Caco-2 (cell line): ENCODE results near the gene PLEKHG4. TPM values are rescaled to one million over a fixed set of nuclear protein-coding genes. Genes with fewer than 3 reads are reported as not detected.

Experiments used
- BruUV-seq: library from RNA; stranded (reverse); fragments of 400-500 nt; replicated peaks from 2 replicates; lab custom pipeline; 2021; lab: Mats Ljungman, UMichigan
- CTCF ChIA-PET: fragments of 300-600 bp; sonication (Branson Sonifier 250); formaldehyde crosslinking; loops from one replicate; lab custom pipeline; 2022; ENCODE audit warnings: antibody characterized with exemption; lab: Charles Lee
- POLR2A ChIA-PET: fragments of 300-600 bp; sonication (Branson Sonifier 250); formaldehyde crosslinking; loops from one replicate; lab custom pipeline; 2022; ENCODE audit warnings: antibody characterized with exemption; lab: Charles Lee
- DNase-seq, 2 experiments: peaks; one replicate each; pipeline versions ENCODE4 v3.0.0 to v3.0.0-alpha.2; 2020 to 2022
- H3K27me3 ChIP-seq: replicated peaks from 2 replicates; pipeline ENCODE4 v1.6.0; 2011; ENCODE audit warnings: low read length; ENCODE audit not compliant: control insufficient read depth, insufficient read depth
- H3K36me3 ChIP-seq: 2 replicates; pipeline ENCODE4 v1.5.1; 2011; ENCODE audit warnings: low read length; ENCODE audit not compliant: control insufficient read depth, insufficient read depth
- H3K4me1 ChIP-seq: fragments of 250-450 bp; sonication (Bioruptor Pico); 2 replicates; pipeline ENCODE4 v1.5.1; 2020; ENCODE audit warnings: mild to moderate bottlenecking
- H3K4me3 ChIP-seq: 2 replicates; pipeline ENCODE4 v1.5.1; 2011; ENCODE audit warnings: low read depth, mild to moderate bottlenecking, control low read depth, low read length
- H3K9me3 ChIP-seq: fragments of 250-450 bp; sonication (Bioruptor Pico); 2 replicates; pipeline ENCODE4 v1.5.1; 2020; ENCODE audit warnings: mild to moderate bottlenecking, moderate library complexity
- H3K27ac Mint-ChIP-seq: one replicate; pipeline ENCODE4 v1.8.0; 2022; ENCODE audit warnings: mixed read lengths; ENCODE audit not compliant: unreplicated experiment
- H3K27me3 Mint-ChIP-seq: one replicate; pipeline ENCODE4 v1.8.0; 2022; ENCODE audit warnings: mixed read lengths; ENCODE audit not compliant: insufficient read depth, unreplicated experiment
- H3K36me3 Mint-ChIP-seq: one replicate; pipeline ENCODE4 v1.8.0; 2022; ENCODE audit warnings: mild to moderate bottlenecking, mixed read lengths; ENCODE audit not compliant: insufficient read depth, unreplicated experiment
- H3K4me1 Mint-ChIP-seq: one replicate; pipeline ENCODE4 v1.8.0; 2022; ENCODE audit warnings: low read depth, mixed read lengths; ENCODE audit not compliant: unreplicated experiment
- H3K4me3 Mint-ChIP-seq: one replicate; pipeline ENCODE4 v1.8.0; 2022; ENCODE audit warnings: mild to moderate bottlenecking, moderate library complexity, mixed read lengths; ENCODE audit not compliant: unreplicated experiment
- H3K9me3 Mint-ChIP-seq: one replicate; pipeline ENCODE4 v1.8.0; 2022; ENCODE audit warnings: mixed read lengths; ENCODE audit not compliant: unreplicated experiment
- CTCF ChIP-seq, 2 experiments: fragments of 200-600 bp in 1 of 2; IDR thresholded peaks; 1 replicate in 1 of 2; 2 replicates in 1 of 2; pipeline versions ENCODE4 v1.5.1 to v1.8.0; 2011 to 2022; ENCODE audit warnings: antibody characterized with exemption in 1 of 2, control low read depth in 1 of 2, inconsistent platforms in 1 of 2, low read depth in 1 of 2, low read length in 1 of 2, mild to moderate bottlenecking in 1 of 2, moderate library complexity in 1 of 2; ENCODE audit not compliant: insufficient read depth in 1 of 2, severe bottlenecking in 1 of 2, unreplicated experiment in 1 of 2
- intact Hi-C: fragments of 100-400 bp; cut with micrococcal nuclease; formaldehyde crosslinking; loops from one replicate; pipeline ENCODE4 v1.10.0; 2022; ENCODE audit not compliant: unreplicated experiment
- total RNA-seq: library from RNA; stranded (reverse); gene quantifications from 2 replicates; pipeline ENCODE4 v1.2.3, GENCODE V29; 2022

The PLEKHG4 gene
- total RNA-seq, 1 experiment from 2014 or later, result 91.0 TPM

GRCh38 chr16:67235816-67236562 lies 43.3 kb upstream of the PLEKHG4 start:
- Mint-ChIP-seq H3K36me3 (peaks cover 73% of the 10 kb centered on the region), H3K4me1 (peaks cover under 1% of the 10 kb centered on the region), H3K27ac (peak overlapping the region; percentile 25), H3K9me3 (no peaks in the 10 kb centered on the region), H3K4me3 (no peak overlapping the region), H3K27me3 (no peaks in the 10 kb centered on the region)
- BruUV-seq, result no TSS peak
- DNase-seq, result no peak
- Histone ChIP-seq H3K4me1 (peaks cover 8% of the 10 kb centered on the region), H3K9me3 (no peaks in the 10 kb centered on the region), H3K27me3 (no peaks in the 10 kb centered on the region), H3K36me3 (peaks cover 6% of the 10 kb centered on the region), H3K4me3 (no peak overlapping the region)
- POLR2A ChIA-PET, result interaction anchor here (1.2 kb wide), 1 partner anchor 12 kb away, joined by 4 read pairs; no protein-coding TSS in a partner anchor
- TF ChIP-seq CTCF (IDR thresholded peaks at IDR 0.05; ENCODE audit: insufficient read depth in 1 of 2, low read depth in 1 of 2, low read length in 1 of 2, severe bottlenecking in 1 of 2, unreplicated experiment in 1 of 2), result no peak
- intact Hi-C loops, result no loop called here
- CTCF ChIA-PET, result interaction anchor here (0.6 to 6.0 kb wide), 5 partner anchors 9 to 282 kb away, joined by 3 to 19 read pairs (median 4); no protein-coding TSS in a partner anchor

DNA sequence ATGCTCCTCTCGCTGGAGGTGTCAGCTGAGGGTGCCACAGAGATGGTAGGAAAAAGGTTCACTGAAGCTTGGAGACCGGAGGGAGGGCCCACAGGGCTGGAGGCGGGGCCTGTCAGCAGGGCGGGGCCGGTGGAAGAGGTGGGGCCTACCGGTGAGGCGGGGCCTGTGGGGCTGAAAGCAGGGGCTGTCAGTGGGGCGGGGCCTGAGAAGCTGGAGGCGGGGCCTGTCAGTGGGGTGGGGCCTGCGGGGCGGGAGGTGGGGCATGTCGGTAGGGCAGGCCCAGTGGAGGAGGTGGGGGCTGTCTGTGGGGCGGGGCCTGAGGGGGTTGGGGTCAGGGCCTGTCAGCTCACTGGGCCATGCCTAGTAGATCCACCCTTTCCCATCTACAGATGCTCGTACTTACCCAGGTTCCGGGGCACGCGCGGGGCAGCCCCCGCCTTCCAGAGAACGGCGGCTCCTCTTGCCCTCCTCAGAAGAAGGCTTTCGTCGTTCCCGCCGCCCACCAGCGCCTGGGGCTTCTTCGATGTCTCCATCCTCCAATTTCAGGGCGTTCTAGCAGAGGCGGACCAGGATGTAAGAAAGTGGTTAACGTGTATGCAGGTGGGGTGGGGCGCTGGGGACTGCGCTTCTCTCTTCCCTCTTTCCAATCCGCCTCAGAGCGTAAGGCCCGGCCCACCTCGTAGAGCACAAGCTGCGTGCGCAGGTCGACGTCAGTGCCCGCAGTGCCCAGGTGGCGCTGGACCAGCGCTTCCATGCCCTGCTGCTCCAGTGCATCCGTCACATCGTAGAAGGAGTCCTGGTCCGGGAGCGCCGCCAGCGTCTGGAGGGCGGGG lies 42.6 kb upstream of the PLEKHG4 start:
- no peak overlapping the region for H3K4me3 Mint-ChIP-seq
- Histone ChIP-seq H3K36me3 (peaks cover 2% of the 10 kb centered on the region; the same call in 1 of the 2 replicates), H3K4me1 (peaks cover 16% of the 10 kb centered on the region), H3K4me3 (no peak overlapping the region), H3K27me3 (no peaks in the 10 kb centered on the region), H3K9me3 (no peaks in the 10 kb centered on the region)
- peaks cover 67% of the 10 kb centered on the region for H3K36me3 Mint-ChIP-seq
- peak; percentile 81 to 85 for DNase-seq
- ChIA-PET CTCF (interaction anchor here (0.6 to 6.0 kb wide), 6 partner anchors 10 to 283 kb away, joined by 3 to 19 read pairs (median 4); no protein-coding TSS in a partner anchor), POLR2A (interaction anchor here (1.2 kb wide), 1 partner anchor 11 kb away, joined by 4 read pairs; no protein-coding TSS in a partner anchor)
- H3K4me1 Mint-ChIP-seq, result peaks cover 8% of the 10 kb centered on the region
- BruUV-seq, result TSS peak; percentile 14
- no peaks in the 10 kb centered on the region for H3K9me3 Mint-ChIP-seq
- peak overlapping the region; percentile 33 for H3K27ac Mint-ChIP-seq
- no peaks in the 10 kb centered on the region for H3K27me3 Mint-ChIP-seq
- intact Hi-C loops, result no loop called here
- no peak for TF ChIP-seq CTCF (IDR thresholded peaks at IDR 0.05; ENCODE audit: insufficient read depth in 1 of 2, low read depth in 1 of 2, low read length in 1 of 2, severe bottlenecking in 1 of 2, unreplicated experiment in 1 of 2)
